Prostate gland (tissue), 2 donors: ENCODE data around the gene DPYD. TPM values are rescaled to one million over a fixed set of nuclear protein-coding genes. Genes with fewer than 3 reads are reported as not detected.

ENCODE experiments used
- DNase-seq: peaks from one replicate; pipeline ENCODE4 v3.0.0-alpha.2; 2019; ENCODE audit warnings: low spot score
- H3K27ac ChIP-seq, 2 donors: fragments of 200-600 bp; sonication (generic); 2 replicates each; pipeline ENCODE4 v1.5.1; 2017 to 2019
- H3K27me3 ChIP-seq: fragments of 200-600 bp; sonication (generic); replicated peaks from 2 replicates; pipeline ENCODE4 v1.5.1; 2019; ENCODE audit not compliant: insufficient read depth
- H3K36me3 ChIP-seq, 2 donors: fragments of 200-600 bp; sonication (generic); 1 replicate in 1 of 2; 2 replicates in 1 of 2; pipeline versions ENCODE4 v1.5.1 to v1.8.1; 2017 to 2019
- H3K4me1 ChIP-seq: fragments of 200-600 bp; sonication (generic); replicated peaks from 2 replicates; pipeline ENCODE4 v1.5.1; 2019
- H3K4me3 ChIP-seq, 2 donors: fragments of 200-600 bp; sonication (generic); 2 replicates each; pipeline ENCODE4 v1.5.1; 2017 to 2019
- H3K9me3 ChIP-seq: fragments of 200-600 bp; sonication (generic); 2 replicates; pipeline ENCODE4 v1.5.1; 2017
- POLR2A ChIP-seq: fragments of 450-650 bp; IDR thresholded peaks from one replicate; pipeline ENCODE4 v1.6.1; 2016; ENCODE audit warnings: antibody characterized with exemption, mild to moderate bottlenecking
- POLR2AphosphoS5 ChIP-seq: sonication (generic); formaldehyde crosslinking; IDR thresholded peaks from one replicate; pipeline ENCODE4 v1.6.1; 2017; ENCODE audit warnings: antibody characterized with exemption
- WGBS: methylation state at CpG from one replicate; pipeline ENCODE4 v1.1.5; 2018; 5-methylcytosine and 5-hydroxymethylcytosine counted together
- intact Hi-C: fragments of 100-400 bp; cut with DNase I; formaldehyde crosslinking; loops from one replicate; pipeline ENCODE4 v1.14.2; 2022
- total RNA-seq, 2 donors: library from RNA; depleted of rRNA; stranded (reverse); fragments of >200 nt; gene quantifications; one replicate each; pipeline ENCODE4 v1.1.0, GENCODE V29; 2016
- TF ChIP-seq, protein P1 (sequence below), 4 experiments: fragments of 200-600 bp in 2 of 4; fragments of 450-650 bp in 2 of 4; sonication (generic) in 2 of 4; IDR thresholded peaks; 1 replicate in 3 of 4; 2 replicates in 1 of 4; pipeline ENCODE4 v1.5.1; 2016 to 2019; ENCODE audit warnings: antibody characterized with exemption in 4 of 4, mild to moderate bottlenecking in 2 of 4, moderate library complexity in 2 of 4

The DPYD gene
- total RNA-seq, 2 donors from 2014 or later: 18.2 to 19.7 TPM

DNA sequence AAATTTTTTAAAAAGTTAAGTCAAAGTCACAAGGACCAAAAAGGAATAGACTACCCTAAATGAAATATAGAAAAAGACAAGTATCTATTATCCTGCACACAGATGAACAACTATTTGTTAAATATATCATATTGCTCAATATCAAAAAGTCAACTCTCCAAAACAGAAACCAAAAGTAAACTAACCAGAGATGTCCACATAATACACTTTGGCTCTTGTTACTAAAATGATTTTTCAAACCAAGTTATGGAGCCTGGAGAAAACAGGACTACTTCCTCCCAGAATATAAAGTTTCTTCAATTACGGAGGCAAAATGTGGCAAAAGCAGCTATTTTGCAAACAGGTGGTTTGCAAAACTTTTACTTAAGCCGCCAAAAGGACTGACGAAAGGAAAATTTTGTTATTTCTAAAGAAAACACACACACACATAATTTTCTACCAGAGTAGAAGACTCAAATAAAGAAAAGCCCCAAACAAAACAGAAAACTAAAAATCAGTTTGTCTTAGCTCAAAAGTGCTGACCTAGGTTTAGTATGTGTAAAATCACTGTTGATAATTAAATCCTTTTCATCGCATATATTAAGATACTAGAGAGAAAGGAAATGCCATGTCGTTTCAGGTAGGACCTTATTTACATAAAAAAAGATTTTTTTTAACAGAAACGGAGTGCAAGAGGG, 1.1 kb downstream of the DPYD start:
- Histone ChIP-seq H3K9me3 (no peaks in the 10 kb centered on the region), H3K27me3 (no peaks in the 10 kb centered on the region), H3K36me3 (no peaks in the 10 kb centered on the region), H3K4me3 (peak overlapping the region; percentile 64 to 70), H3K27ac (peak overlapping the region; percentile 91), H3K4me1 (no peaks in the 10 kb centered on the region)
- no peak for TF ChIP-seq POLR2A
- TF ChIP-seq, protein P1, sequence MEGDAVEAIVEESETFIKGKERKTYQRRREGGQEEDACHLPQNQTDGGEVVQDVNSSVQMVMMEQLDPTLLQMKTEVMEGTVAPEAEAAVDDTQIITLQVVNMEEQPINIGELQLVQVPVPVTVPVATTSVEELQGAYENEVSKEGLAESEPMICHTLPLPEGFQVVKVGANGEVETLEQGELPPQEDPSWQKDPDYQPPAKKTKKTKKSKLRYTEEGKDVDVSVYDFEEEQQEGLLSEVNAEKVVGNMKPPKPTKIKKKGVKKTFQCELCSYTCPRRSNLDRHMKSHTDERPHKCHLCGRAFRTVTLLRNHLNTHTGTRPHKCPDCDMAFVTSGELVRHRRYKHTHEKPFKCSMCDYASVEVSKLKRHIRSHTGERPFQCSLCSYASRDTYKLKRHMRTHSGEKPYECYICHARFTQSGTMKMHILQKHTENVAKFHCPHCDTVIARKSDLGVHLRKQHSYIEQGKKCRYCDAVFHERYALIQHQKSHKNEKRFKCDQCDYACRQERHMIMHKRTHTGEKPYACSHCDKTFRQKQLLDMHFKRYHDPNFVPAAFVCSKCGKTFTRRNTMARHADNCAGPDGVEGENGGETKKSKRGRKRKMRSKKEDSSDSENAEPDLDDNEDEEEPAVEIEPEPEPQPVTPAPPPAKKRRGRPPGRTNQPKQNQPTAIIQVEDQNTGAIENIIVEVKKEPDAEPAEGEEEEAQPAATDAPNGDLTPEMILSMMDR (IDR thresholded peaks at IDR 0.05): no peak
- TF ChIP-seq POLR2AphosphoS5: no peak
- no peak for DNase-seq
- intact Hi-C loops: no loop called here
- 12% methylated on average over 6 of the region's 6 CpGs for WGBS

DNA sequence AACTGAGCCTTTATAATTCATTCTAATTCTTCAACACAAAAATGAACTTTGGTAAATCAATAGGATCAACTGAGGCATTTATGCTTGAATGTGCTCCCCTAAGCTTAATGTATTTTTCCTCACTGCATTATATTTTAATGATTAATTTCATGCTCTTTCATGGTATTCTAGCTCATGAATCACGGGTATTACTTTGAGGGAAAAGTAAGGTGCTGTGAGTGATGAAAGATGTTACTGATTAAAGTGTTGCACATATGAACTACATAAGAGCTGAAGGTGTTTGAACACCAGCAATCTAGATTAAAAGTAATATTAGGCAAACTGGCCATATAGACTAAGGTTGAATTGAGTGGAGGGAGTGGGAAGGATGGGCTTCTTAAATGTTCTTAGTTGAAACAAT, 1.9 kb downstream of the DPYD start:
- H3K36me3 ChIP-seq: no peaks in the 10 kb centered on the region
- intact Hi-C loops: no loop called here
- no peak overlapping the region for H3K4me3 ChIP-seq
- 54% methylated on average over 1 of the region's 1 CpG for WGBS
- H3K9me3 ChIP-seq: no peaks in the 10 kb centered on the region
- TF ChIP-seq POLR2AphosphoS5: no peak
- TF ChIP-seq, protein P1 (IDR thresholded peaks at IDR 0.05): no peak
- TF ChIP-seq POLR2A: no peak
- no peaks in the 10 kb centered on the region for H3K4me1 ChIP-seq
- peak overlapping the region in 1 of 2 donors; percentile 8 for H3K27ac ChIP-seq
- no peaks in the 10 kb centered on the region for H3K27me3 ChIP-seq
- no peak for DNase-seq

- no peak overlapping the region for H3K4me3 ChIP-seq
- DNase-seq: no peak
- no peaks in the 10 kb centered on the region for H3K36me3 ChIP-seq
- H3K27me3 ChIP-seq: no peaks in the 10 kb centered on the region
- 63% methylated on average over 3 of the region's 3 CpGs for WGBS
- no peak overlapping the region for H3K27ac ChIP-seq
- TF ChIP-seq POLR2AphosphoS5 (no peak), POLR2A (no peak)
- TF ChIP-seq, protein P1 (IDR thresholded peaks at IDR 0.05): no peak
- no peaks in the 10 kb centered on the region for H3K4me1 ChIP-seq
- H3K9me3 ChIP-seq: no peaks in the 10 kb centered on the region
- intact Hi-C loops: no loop called here
Observed at GRCh38 chr1:97913506-97914139, 7.2 kb downstream of the DPYD start.

DNA sequence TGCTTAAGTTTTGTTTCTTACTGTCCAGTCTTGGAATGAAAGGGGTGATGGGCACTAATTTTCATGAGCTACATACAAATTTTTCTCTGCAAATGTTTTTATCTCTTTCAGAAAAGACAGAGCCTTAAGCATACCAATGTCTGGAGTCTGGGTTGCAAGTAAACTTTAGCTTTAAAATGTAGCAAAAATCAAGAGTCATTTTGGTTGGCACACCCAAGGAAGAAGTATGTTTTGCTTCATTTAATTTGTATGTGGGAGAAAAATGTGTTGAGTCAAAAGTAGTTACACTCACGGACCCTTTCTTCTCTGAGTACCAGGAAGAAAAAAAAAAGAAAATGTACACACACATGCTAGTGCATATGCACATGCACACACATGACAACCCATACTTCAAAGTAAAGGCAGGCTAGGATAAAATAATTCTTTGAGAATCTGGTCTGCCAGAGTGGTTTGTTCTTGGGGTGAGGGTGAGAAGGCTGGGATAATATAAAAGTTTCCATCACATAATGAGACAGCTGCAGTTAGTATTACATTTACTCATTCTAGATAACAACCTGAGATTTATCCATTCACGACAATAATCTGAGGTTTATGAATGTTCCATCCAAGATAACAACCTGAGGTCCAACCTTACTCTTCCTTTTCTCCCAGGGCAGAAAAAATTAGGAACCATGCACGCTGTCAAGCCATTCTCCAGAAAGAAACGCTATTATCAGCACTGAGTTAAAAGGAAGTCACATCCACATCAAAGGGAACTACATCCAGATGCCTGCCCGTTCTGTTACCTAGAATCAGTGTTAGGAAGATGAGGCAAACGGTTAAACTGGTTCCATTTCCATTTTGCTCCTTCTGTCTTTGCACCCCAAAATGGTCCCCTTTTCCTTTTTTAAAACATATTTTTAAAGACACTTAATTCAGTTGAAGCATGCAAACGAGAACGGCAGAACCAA, 9.3 kb downstream of the DPYD start:
- H3K4me1 ChIP-seq: no peaks in the 10 kb centered on the region
- 73% methylated on average over 8 of the region's 8 CpGs for WGBS
- TF ChIP-seq POLR2AphosphoS5 (no peak), POLR2A (no peak)
- TF ChIP-seq, protein P1 (IDR thresholded peaks at IDR 0.05): no peak

More for the DNA sequence above, 9.3 kb downstream of the DPYD start:
- Histone ChIP-seq H3K27ac (no peak overlapping the region), H3K9me3 (no peaks in the 10 kb centered on the region), H3K4me3 (no peak overlapping the region), H3K36me3 (no peaks in the 10 kb centered on the region), H3K27me3 (no peaks in the 10 kb centered on the region)
- intact Hi-C loops: no loop called here
- no peak for DNase-seq
